Omental fat pad (tissue), 4 donors: ENCODE data around the gene NPY. TPM values are rescaled to one million over a fixed set of nuclear protein-coding genes. Genes with fewer than 3 reads are reported as not detected.
"Not testable (repeated sequence)": the region's sequence is repeated elsewhere in the genome, so short reads cannot be mapped to it uniquely, and the experiment has no call there.

Experiments used
- ATAC-seq: fragments of 150-250 bp; one replicate; pipeline ENCODE4 v1.9.1; 2016; ENCODE audit warnings: mild to moderate bottlenecking, moderate library complexity; ENCODE audit not compliant: low FRiP score
- DNase-seq: peaks from one replicate; pipeline ENCODE4 v3.0.0-alpha.2; 2019; ENCODE audit warnings: low spot score
- total RNA-seq, 4 donors: library from RNA; depleted of rRNA; stranded (reverse); fragments of >200 nt; gene quantifications; one replicate each; pipeline ENCODE4 v1.1.0, GENCODE V29; 2016
- TF ChIP-seq, protein P1 (sequence below), 3 donors: fragments of 450-650 bp; IDR thresholded peaks; one replicate each; pipeline ENCODE4 v1.5.1; 2016 to 2017; ENCODE audit warnings: antibody characterized with exemption in 3 of 3, mild to moderate bottlenecking in 3 of 3, moderate library complexity in 2 of 3

NPY gene
- total RNA-seq, 4 donors from 2014 or later: 1.3 to 2.5 TPM; not detected in 2

DNA sequence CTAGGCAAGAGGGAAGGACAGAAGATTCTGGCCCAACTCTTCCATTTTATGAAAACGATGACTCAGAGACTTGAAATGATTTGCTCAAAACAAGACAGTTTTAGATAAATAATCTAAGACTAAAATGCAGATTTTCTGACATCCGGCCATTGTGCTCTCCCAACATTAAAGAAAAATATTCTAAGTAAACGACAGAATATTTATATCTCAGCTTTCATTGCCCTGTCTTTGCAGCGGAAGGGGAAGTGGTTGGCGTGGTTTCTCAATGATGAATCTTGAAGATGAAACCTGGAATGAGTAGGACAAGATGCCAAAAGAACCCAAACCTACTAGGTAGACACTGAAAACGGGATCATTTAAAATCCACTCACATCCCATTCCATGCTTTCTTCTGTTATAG is 28.9 kb upstream of the NPY start:
- TF ChIP-seq, protein P1, sequence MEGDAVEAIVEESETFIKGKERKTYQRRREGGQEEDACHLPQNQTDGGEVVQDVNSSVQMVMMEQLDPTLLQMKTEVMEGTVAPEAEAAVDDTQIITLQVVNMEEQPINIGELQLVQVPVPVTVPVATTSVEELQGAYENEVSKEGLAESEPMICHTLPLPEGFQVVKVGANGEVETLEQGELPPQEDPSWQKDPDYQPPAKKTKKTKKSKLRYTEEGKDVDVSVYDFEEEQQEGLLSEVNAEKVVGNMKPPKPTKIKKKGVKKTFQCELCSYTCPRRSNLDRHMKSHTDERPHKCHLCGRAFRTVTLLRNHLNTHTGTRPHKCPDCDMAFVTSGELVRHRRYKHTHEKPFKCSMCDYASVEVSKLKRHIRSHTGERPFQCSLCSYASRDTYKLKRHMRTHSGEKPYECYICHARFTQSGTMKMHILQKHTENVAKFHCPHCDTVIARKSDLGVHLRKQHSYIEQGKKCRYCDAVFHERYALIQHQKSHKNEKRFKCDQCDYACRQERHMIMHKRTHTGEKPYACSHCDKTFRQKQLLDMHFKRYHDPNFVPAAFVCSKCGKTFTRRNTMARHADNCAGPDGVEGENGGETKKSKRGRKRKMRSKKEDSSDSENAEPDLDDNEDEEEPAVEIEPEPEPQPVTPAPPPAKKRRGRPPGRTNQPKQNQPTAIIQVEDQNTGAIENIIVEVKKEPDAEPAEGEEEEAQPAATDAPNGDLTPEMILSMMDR (IDR thresholded peaks at IDR 0.05): no peak
- no peak for DNase-seq
- no peak for ATAC-seq

DNA sequence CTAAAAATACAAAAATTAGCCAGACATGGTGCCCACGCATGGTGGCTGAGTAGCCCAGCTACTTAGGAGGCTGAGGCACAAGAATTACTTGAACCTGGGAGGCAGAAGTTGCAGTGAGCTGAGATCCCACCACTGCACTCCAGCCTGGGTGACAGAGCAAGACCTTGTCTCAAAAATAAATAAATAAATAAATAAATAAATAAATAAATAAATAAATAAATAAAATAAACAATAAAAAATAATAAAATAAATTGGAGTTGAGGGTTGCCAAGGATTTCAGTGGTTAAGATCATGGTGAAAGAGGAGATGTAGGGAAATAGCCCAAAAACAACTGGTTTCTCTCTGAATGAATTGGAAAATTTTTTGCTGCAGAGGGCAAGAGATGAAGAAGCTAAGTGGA is 25.7 kb upstream of the NPY start:
- DNase-seq, ATAC-seq: not testable (repeated sequence)

DNA sequence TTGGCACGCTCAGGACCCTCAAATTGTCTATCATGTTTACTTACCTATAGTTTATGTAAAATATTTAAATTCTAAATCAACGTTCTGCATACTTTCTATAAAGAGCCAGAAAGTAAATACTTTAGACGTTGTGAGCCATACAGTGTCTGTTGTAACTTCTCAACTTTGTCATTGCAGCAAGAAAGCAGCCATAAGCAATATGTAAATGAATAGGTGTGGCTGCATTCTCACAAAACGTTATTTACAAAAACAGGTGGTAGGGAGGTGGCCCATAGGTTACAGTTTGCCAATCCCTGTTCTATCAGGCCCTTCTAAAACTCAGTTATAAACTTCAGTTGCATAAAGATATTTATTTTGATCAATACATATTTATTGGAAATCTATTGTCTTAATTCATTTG is 12.1 kb upstream of the NPY start:
- DNase-seq: no peak
- ATAC-seq: no peak
- TF ChIP-seq, protein P1 (IDR thresholded peaks at IDR 0.05): no peak

DNA sequence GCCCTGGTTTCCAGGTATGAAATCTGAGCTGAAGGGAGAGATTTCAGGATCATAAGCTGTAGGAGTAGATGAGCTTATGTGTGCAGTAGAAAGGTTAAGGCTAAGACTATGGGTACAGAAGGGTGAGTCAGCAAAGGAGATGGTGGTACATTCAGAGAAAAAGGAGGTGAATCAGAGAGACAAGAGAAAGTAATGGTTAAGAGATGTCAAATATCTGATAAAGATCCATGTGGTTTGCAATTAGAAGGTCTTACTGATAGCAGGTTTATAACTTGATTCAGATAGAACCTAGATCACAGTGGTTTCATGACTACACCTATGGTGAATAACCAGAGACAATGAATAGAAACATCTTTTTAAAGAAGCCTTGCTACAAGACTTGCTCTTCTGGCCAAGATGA is 4.5 kb upstream of the NPY start:
- TF ChIP-seq, protein P1 (IDR thresholded peaks at IDR 0.05): no peak
- DNase-seq (no peak), ATAC-seq (no peak)

DNA sequence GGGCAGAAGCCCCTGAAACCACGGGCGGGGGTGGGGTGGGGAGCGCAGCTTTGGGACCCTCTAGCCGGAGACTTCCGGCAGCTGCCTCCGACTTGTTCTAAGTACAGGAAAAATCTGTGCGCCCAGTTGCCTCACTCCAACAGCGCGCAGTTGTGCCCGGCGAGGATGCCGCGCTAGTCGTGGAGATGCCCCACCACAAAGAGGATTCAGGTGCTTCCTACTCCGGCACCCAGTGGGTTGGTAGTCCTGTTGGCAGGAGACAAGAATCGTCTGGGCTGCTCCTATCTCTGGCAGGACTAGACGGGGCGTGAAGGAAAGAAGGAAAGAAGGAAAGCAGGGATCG is 465 bp upstream of the NPY start:
- DNase-seq: no peak
- TF ChIP-seq, protein P1 (IDR thresholded peaks at IDR 0.05): no peak
- no peak for ATAC-seq

DNA sequence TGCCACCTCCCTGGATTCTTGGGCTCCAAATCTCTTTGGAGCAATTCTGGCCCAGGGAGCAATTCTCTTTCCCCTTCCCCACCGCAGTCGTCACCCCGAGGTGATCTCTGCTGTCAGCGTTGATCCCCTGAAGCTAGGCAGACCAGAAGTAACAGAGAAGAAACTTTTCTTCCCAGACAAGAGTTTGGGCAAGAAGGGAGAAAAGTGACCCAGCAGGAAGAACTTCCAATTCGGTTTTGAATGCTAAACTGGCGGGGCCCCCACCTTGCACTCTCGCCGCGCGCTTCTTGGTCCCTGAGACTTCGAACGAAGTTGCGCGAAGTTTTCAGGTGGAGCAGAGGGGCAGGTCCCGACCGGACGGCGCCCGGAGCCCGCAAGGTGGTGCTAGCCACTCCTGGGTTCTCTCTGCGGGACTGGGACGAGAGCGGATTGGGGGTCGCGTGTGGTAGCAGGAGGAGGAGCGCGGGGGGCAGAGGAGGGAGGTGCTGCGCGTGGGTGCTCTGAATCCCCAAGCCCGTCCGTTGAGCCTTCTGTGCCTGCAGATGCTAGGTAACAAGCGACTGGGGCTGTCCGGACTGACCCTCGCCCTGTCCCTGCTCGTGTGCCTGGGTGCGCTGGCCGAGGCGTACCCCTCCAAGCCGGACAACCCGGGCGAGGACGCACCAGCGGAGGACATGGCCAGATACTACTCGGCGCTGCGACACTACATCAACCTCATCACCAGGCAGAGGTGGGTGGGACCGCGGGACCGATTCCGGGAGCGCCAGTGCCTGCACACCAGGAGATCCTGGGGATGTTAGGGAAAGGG is 913 bp downstream of the NPY start:
- TF ChIP-seq, protein P1 (IDR thresholded peaks at IDR 0.05): no peak
- ATAC-seq: no peak
- DNase-seq: no peak

DNA sequence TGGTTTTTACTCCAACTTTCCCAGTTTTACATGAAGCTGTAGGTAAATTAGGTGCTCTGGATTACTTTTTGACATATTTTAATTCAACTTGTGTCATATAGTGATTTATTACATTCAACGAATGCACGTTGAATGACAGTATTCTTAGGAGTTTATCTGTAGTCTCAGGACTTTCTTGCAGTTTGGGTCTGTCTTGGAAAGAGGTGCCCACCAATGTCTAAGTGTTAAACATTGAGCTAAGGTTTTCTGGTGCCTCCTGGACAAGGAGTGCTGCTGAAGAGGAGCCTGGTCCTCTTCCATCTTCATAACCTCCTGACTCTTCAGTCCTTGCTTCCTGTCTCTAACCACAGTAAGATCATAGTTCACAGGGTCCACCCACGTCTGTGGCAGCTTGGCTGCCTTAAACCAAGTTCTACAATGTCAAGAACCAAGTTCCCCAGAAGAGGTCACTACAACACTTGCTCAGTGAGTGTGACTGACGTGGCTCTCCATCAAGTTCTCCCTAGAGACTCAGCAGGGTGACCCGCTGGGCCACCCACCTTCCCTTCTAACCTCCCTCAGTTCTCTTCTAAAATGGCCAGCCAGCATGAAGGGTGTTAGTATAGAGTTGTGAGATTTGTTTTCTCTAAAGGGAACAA is 6.1 kb downstream of the NPY start:
- ATAC-seq: no peak
- TF ChIP-seq, protein P1 (IDR thresholded peaks at IDR 0.05): no peak
- no peak for DNase-seq
